ENCODE measurements around the gene HSPA8. TPM values are rescaled to one million over a fixed set of nuclear protein-coding genes. Genes with fewer than 3 reads are reported as not detected.
A peak's percentile ranks its signal among the peaks of the same experiment; 100 is the strongest.

HSPA8 gene
- polyA plus RNA-seq, 4 donors, result 389 to 1,201 (median 554) TPM

- FAIRE-seq (no peak), DNase-seq (peak in 1 of 2 donors; percentile 37)
- peak overlapping the region in 2 of 3 donors; percentile 48 to 67 for H3K27ac ChIP-seq (ENCODE audit: low read depth in 1 of 3, low read length in 2 of 3)
- peaks cover 0 to 4% (median 0%) of the 10 kb centered on the region in 3 donors for H3K4me1 ChIP-seq (ENCODE audit: control insufficient read depth in 3 of 3, insufficient read depth in 2 of 3, low read depth in 1 of 3, low read length in 2 of 3)
- H3K4me3 ChIP-seq (ENCODE audit: low read depth in 1 of 3, low read length in 3 of 3), result peak overlapping the region in 1 of 3 donors; percentile 26
- H3K27me3 ChIP-seq (ENCODE audit: control insufficient read depth in 3 of 3, insufficient read depth in 3 of 3, low read length in 3 of 3), result no peaks in the 10 kb centered on the region
- H3K9me3 ChIP-seq (ENCODE audit: control insufficient read depth in 2 of 2, insufficient read depth in 1 of 2, low read depth in 1 of 2, low read length in 1 of 2), result no peaks in the 10 kb centered on the region
- 35 to 38% (median 36%) methylated on average over 5 of the region's 5 CpGs for WGBS, 3 donors
- H3K36me3 ChIP-seq (ENCODE audit: control insufficient read depth in 3 of 3, insufficient read depth in 2 of 3, low read depth in 1 of 3, low read length in 3 of 3), result peaks cover 0 to 7% (median 0%) of the 10 kb centered on the region in 3 donors
Measured at GRCh38 chr11:123069908-123070821, 8.2 kb upstream of the HSPA8 start.

DNA sequence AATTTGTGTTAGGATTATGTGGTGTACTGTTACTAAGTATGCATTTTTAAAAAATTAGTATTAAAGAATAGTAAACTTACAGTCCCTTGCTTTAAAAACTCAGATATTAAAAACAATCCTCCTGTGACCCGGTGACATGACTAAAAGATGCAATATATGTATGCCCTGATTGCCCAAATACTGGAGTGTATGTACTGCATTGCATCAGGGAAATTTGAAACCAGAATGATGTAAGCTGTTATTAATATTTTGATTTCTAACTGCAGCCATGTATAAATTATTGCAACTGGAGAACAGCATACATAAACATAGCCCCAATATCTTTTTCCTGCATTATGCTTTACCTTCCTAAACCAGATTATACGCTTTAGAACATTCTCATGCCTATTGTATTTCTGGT, 3.7 kb upstream of the HSPA8 start:
- DNase-seq (no peak), FAIRE-seq (no peak)
- Histone ChIP-seq H3K27ac (ENCODE audit: low read depth in 1 of 3, low read length in 2 of 3) (no peak overlapping the region), H3K4me1 (ENCODE audit: control insufficient read depth in 3 of 3, insufficient read depth in 2 of 3, low read depth in 1 of 3, low read length in 2 of 3) (peaks cover 0 to 10% (median 0%) of the 10 kb centered on the region in 3 donors), H3K36me3 (ENCODE audit: control insufficient read depth in 3 of 3, insufficient read depth in 2 of 3, low read depth in 1 of 3, low read length in 3 of 3) (peaks cover 0 to 5% (median 3%) of the 10 kb centered on the region in 3 donors), H3K4me3 (ENCODE audit: low read depth in 1 of 3, low read length in 3 of 3) (no peak overlapping the region), H3K9me3 (ENCODE audit: control insufficient read depth in 2 of 2, insufficient read depth in 1 of 2, low read depth in 1 of 2, low read length in 1 of 2) (no peaks in the 10 kb centered on the region), H3K27me3 (ENCODE audit: control insufficient read depth in 3 of 3, insufficient read depth in 3 of 3, low read length in 3 of 3) (no peaks in the 10 kb centered on the region)
- WGBS, 3 donors, result 85 to 94% (median 86%) methylated on average over 2 of the region's 2 CpGs

DNA sequence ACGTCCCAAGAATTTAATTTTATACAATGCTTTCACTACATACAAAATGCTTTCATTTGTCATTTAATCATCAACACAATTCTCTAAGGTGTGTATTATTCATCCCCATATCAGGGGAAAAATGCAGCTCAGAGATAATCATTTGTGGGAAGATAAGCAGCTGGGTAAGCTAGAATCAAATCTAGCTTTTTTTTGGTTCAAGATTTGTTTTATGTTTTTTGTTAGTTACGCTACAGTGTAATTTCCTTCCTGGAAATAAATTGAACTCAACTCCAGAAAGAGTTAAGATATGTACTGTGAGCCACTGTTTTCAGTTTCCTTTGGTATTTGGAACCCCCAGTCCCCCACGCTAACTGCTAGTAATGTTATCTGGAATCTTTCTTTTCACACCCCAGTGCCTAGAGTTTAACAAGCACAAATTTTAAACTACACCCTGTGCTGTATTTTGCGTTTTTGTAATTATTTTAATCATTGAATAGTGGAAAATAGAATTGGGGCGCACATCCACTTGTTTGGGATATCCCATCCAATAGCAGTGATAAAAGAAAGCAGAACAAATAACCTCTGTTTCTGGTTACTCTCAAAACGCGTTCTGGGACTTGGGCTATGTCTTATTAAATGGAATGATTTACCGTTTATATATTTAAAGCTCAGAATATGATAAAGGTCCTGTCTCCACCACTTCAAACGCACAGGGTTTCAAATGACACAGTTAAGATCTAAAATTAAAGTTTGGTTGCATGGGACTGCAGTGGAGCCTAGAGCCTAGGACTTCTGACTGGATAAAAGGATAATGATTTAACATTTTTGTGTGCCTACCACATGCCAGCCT, 2.1 kb upstream of the HSPA8 start:
- Histone ChIP-seq H3K36me3 (ENCODE audit: control insufficient read depth in 3 of 3, insufficient read depth in 2 of 3, low read depth in 1 of 3, low read length in 3 of 3) (peaks cover 7 to 17% (median 14%) of the 10 kb centered on the region in 3 donors), H3K4me3 (ENCODE audit: low read depth in 1 of 3, low read length in 3 of 3) (peak overlapping the region in 2 of 3 donors; percentile 70 to 90), H3K4me1 (ENCODE audit: control insufficient read depth in 3 of 3, insufficient read depth in 2 of 3, low read depth in 1 of 3, low read length in 2 of 3) (peaks cover 0 to 16% (median 4%) of the 10 kb centered on the region in 3 donors), H3K9me3 (ENCODE audit: control insufficient read depth in 2 of 2, insufficient read depth in 1 of 2, low read depth in 1 of 2, low read length in 1 of 2) (no peaks in the 10 kb centered on the region), H3K27ac (ENCODE audit: low read depth in 1 of 3, low read length in 2 of 3) (peak overlapping the region; percentile 100), H3K27me3 (ENCODE audit: control insufficient read depth in 3 of 3, insufficient read depth in 3 of 3, low read length in 3 of 3) (no peaks in the 10 kb centered on the region)
- 30 to 54% (median 39%) methylated on average over 9 of the region's 9 CpGs for WGBS, 3 donors
- DNase-seq, result no peak
- FAIRE-seq, result no peak

DNA sequence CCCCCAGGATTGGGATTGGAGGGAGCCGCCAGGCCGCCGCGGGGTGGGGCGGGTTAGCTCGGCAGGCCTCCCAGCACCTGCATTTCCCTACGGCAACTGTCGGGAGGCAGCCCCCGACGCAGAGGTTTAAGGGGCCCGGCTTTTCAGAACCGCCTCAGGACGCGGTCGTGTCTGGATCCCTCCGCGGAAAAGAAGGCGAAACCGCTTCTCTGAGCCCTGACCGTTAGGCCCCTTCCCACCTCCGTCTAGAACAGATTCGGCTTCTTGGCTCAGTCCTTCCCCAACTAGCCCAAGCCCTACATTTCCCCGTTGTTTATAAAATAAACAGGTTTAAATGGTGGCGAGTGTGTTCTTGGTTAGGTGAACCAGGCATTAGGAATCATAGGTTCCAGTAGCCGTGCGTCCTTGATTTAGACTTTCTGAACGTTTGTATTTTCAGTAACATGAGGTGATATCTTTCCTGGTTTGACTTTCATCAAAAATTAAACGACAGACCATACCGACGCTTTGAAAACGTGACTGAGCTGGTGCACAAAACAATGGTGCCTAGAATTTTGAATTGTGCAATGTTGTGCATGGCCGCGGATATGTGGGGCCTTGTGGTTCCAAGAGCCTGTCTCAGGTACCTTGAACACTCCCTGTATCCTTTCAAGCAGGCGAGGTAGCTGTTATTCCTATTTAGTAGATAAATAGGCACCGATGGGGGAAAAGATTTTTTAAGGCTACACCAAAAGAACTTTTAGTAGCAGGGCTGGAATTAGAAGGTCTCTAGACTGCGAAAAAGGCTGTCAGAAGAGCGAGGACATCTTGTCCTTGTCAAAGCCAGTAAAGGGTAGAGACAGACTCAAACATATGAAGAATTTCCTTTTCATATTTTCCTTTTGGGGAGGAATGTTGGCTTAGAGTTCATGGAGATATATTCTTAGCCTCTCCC, 1.2 kb upstream of the HSPA8 start:
- peaks cover 0 to 20% (median 8%) of the 10 kb centered on the region in 3 donors for H3K4me1 ChIP-seq (ENCODE audit: control insufficient read depth in 3 of 3, insufficient read depth in 2 of 3, low read depth in 1 of 3, low read length in 2 of 3)
- DNase-seq (peak; percentile 66 to 86), FAIRE-seq (no peak)
- no peaks in the 10 kb centered on the region for H3K27me3 ChIP-seq (ENCODE audit: control insufficient read depth in 3 of 3, insufficient read depth in 3 of 3, low read length in 3 of 3)
- peak overlapping the region; percentile 100 for H3K27ac ChIP-seq (ENCODE audit: low read depth in 1 of 3, low read length in 2 of 3)
- peak overlapping the region; percentile 64 to 90 (median 70) for H3K4me3 ChIP-seq (ENCODE audit: low read depth in 1 of 3, low read length in 3 of 3)
- WGBS, 3 donors, result 2 to 3% (median 3%) methylated on average over 36 to 37 of the region's 37 CpGs
- H3K9me3 ChIP-seq (ENCODE audit: control insufficient read depth in 2 of 2, insufficient read depth in 1 of 2, low read depth in 1 of 2, low read length in 1 of 2), result no peaks in the 10 kb centered on the region
- H3K36me3 ChIP-seq (ENCODE audit: control insufficient read depth in 3 of 3, insufficient read depth in 2 of 3, low read depth in 1 of 3, low read length in 3 of 3), result peaks cover 12 to 21% (median 17%) of the 10 kb centered on the region in 3 donors

- WGBS, 3 donors, result 0 to 1% (median 1%) methylated on average over 56 to 63 of the region's 63 CpGs
- H3K36me3 ChIP-seq (ENCODE audit: control insufficient read depth in 3 of 3, insufficient read depth in 2 of 3, low read depth in 1 of 3, low read length in 3 of 3), result peaks cover 17 to 24% (median 21%) of the 10 kb centered on the region in 3 donors
- no peaks in the 10 kb centered on the region for H3K9me3 ChIP-seq (ENCODE audit: control insufficient read depth in 2 of 2, insufficient read depth in 1 of 2, low read depth in 1 of 2, low read length in 1 of 2)
- H3K27me3 ChIP-seq (ENCODE audit: control insufficient read depth in 3 of 3, insufficient read depth in 3 of 3, low read length in 3 of 3), result no peaks in the 10 kb centered on the region
- peaks cover 2 to 20% (median 8%) of the 10 kb centered on the region in 3 donors for H3K4me1 ChIP-seq (ENCODE audit: control insufficient read depth in 3 of 3, insufficient read depth in 2 of 3, low read depth in 1 of 3, low read length in 2 of 3)
- peak overlapping the region; percentile 70 to 98 (median 95) for H3K4me3 ChIP-seq (ENCODE audit: low read depth in 1 of 3, low read length in 3 of 3)
- no peak for FAIRE-seq
- DNase-seq, result peak; percentile 99 to 100
- H3K27ac ChIP-seq (ENCODE audit: low read depth in 1 of 3, low read length in 2 of 3), result peak overlapping the region; percentile 100
Measured at GRCh38 chr11:123062158-123062891, 389 bp upstream of the HSPA8 start.

- peaks cover 27 to 37% (median 32%) of the 10 kb centered on the region in 3 donors for H3K36me3 ChIP-seq (ENCODE audit: control insufficient read depth in 3 of 3, insufficient read depth in 2 of 3, low read depth in 1 of 3, low read length in 3 of 3)
- WGBS, 3 donors, result 0 to 3% (median 1%) methylated on average over 8 of the region's 8 CpGs
- peak overlapping the region in 2 of 3 donors; percentile 86 to 100 for H3K27ac ChIP-seq (ENCODE audit: low read depth in 1 of 3, low read length in 2 of 3)
- no peaks in the 10 kb centered on the region for H3K9me3 ChIP-seq (ENCODE audit: control insufficient read depth in 2 of 2, insufficient read depth in 1 of 2, low read depth in 1 of 2, low read length in 1 of 2)
- peak; percentile 42 to 86 for DNase-seq
- no peak for FAIRE-seq
- H3K27me3 ChIP-seq (ENCODE audit: control insufficient read depth in 3 of 3, insufficient read depth in 3 of 3, low read length in 3 of 3), result no peaks in the 10 kb centered on the region
- peaks cover 2 to 26% (median 8%) of the 10 kb centered on the region in 3 donors for H3K4me1 ChIP-seq (ENCODE audit: control insufficient read depth in 3 of 3, insufficient read depth in 2 of 3, low read depth in 1 of 3, low read length in 2 of 3)
- peak overlapping the region in 2 of 3 donors; percentile 70 to 98 for H3K4me3 ChIP-seq (ENCODE audit: low read depth in 1 of 3, low read length in 3 of 3)
Measured at GRCh38 chr11:123060277-123061000, 1.5 kb downstream of the HSPA8 start.

All from small intestine (tissue), 7 donors.